ENCODE measurements around the gene NEIL3.

NEIL3 gene

DNA sequence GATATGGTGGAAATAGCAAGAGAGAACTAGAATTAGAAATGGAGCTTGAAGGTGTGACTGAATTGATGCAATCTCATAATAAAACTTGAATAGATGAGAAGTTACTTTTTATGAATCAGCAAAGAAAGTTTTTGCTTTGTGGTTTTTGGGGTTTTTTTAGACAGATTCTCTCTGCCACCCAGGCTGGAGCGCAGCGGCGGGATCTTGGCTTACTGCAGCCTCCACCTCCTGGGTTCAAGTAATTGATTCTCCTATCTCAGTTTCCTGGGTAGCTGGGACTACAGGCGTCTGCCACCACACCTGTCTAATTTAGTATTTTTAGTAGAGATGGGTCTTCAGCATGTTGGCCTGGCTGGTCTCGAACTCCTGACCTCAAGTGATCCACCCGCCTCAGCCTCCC lies 23.7 kb upstream of the NEIL3 start:
- Histone ChIP-seq H3K4me3 (ENCODE audit: low read length) (no peak overlapping the region), H3F3A (ENCODE audit: insufficient read depth, low read length) (no peaks in the 10 kb centered on the region), H3K9me2 (replicated peaks; ENCODE audit: insufficient read depth, low read length) (no peaks in the 10 kb centered on the region), H3K79me2 (ENCODE audit: low read length) (no peaks in the 10 kb centered on the region), H3K4me2 (ENCODE audit: low read depth, low read length) (no peak overlapping the region), H3K27ac (ENCODE audit: low read length) (no peak overlapping the region), H4K20me1 (ENCODE audit: insufficient read depth, low read length) (no peaks in the 10 kb centered on the region), H3K36me3 (replicated peaks; ENCODE audit: insufficient read depth, low read length) (no peaks in the 10 kb centered on the region), H2AFZ (ENCODE audit: low read length) (no peak overlapping the region), H3K4me1 (ENCODE audit: low read length) (no peaks in the 10 kb centered on the region), H3K27me3 (replicated peaks; ENCODE audit: insufficient read depth, low read length) (no peaks in the 10 kb centered on the region), H3K9me3 (replicated peaks; ENCODE audit: insufficient read depth, low read length) (no peaks in the 10 kb centered on the region), H3K9ac (ENCODE audit: low read length) (no peak overlapping the region)
- no peak for TF ChIP-seq EZH2 (optimal IDR thresholded peaks at IDR 0.05; ENCODE audit: low read depth, low read length)
- TF ChIP-seq CTCF (IDR thresholded peaks at IDR 0.05; ENCODE audit: low read length) = no peak
- no peak for TF ChIP-seq EZH2phosphoT487 (IDR thresholded peaks at IDR 0.05; ENCODE audit: low read length)
- DNase-seq = no peak

DNA sequence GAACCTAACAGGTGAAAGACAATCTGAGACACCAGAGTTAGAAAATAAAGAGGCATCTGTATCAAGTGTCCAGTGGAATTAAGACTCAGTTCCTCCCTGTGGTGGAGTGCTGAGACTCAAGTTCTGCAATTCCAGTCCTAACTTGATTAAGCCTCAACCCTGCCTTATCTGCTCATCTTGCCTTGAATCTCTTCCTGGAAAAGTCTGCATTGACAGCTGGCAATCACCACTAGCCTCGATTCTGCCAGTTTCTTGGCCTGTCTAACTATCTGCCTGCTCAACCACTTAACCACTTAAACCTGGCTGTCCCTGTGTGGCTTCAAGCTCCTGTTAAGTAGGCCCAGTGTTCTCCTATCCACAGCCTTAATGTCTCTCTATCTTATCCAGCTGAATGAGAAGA lies 22.4 kb upstream of the NEIL3 start:
- no peaks in the 10 kb centered on the region for H3K27me3 ChIP-seq (replicated peaks; ENCODE audit: insufficient read depth, low read length)
- no peak for TF ChIP-seq CTCF (IDR thresholded peaks at IDR 0.05; ENCODE audit: low read length)
- no peak for TF ChIP-seq EZH2 (optimal IDR thresholded peaks at IDR 0.05; ENCODE audit: low read depth, low read length)
- TF ChIP-seq EZH2phosphoT487 (IDR thresholded peaks at IDR 0.05; ENCODE audit: low read length) = no peak
- no peaks in the 10 kb centered on the region for H4K20me1 ChIP-seq (ENCODE audit: insufficient read depth, low read length)
- H3F3A ChIP-seq (ENCODE audit: insufficient read depth, low read length) = no peaks in the 10 kb centered on the region
- no peak overlapping the region for H3K9ac ChIP-seq (ENCODE audit: low read length)
- no peaks in the 10 kb centered on the region for H3K9me2 ChIP-seq (replicated peaks; ENCODE audit: insufficient read depth, low read length)
- no peaks in the 10 kb centered on the region for H3K9me3 ChIP-seq (replicated peaks; ENCODE audit: insufficient read depth, low read length)
- DNase-seq = no peak
- H3K27ac ChIP-seq (ENCODE audit: low read length) = no peak overlapping the region
- H3K36me3 ChIP-seq (replicated peaks; ENCODE audit: insufficient read depth, low read length) = no peaks in the 10 kb centered on the region
- no peaks in the 10 kb centered on the region for H3K4me1 ChIP-seq (ENCODE audit: low read length)
- H3K79me2 ChIP-seq (ENCODE audit: low read length) = no peaks in the 10 kb centered on the region
- no peak overlapping the region for H3K4me2 ChIP-seq (ENCODE audit: low read depth, low read length)
- H2AFZ ChIP-seq (ENCODE audit: low read length) = no peak overlapping the region
- no peak overlapping the region for H3K4me3 ChIP-seq (ENCODE audit: low read length)

GRCh38 chr4:177288335-177288734 lies 21.3 kb upstream of the NEIL3 start:
- Histone ChIP-seq H3K4me1 (ENCODE audit: low read length) (no peaks in the 10 kb centered on the region), H2AFZ (ENCODE audit: low read length) (no peak overlapping the region)
- TF ChIP-seq EZH2 (optimal IDR thresholded peaks at IDR 0.05; ENCODE audit: low read depth, low read length) (no peak), EZH2phosphoT487 (IDR thresholded peaks at IDR 0.05; ENCODE audit: low read length) (no peak), CTCF (IDR thresholded peaks at IDR 0.05; ENCODE audit: low read length) (no peak)

More at GRCh38 chr4:177288335-177288734, 21.3 kb upstream of the NEIL3 start:
- Histone ChIP-seq H3K9me2 (replicated peaks; ENCODE audit: insufficient read depth, low read length) (no peaks in the 10 kb centered on the region), H3F3A (ENCODE audit: insufficient read depth, low read length) (no peaks in the 10 kb centered on the region), H3K4me3 (ENCODE audit: low read length) (no peak overlapping the region), H3K36me3 (replicated peaks; ENCODE audit: insufficient read depth, low read length) (no peaks in the 10 kb centered on the region), H3K27ac (ENCODE audit: low read length) (no peak overlapping the region), H3K9me3 (replicated peaks; ENCODE audit: insufficient read depth, low read length) (no peaks in the 10 kb centered on the region), H4K20me1 (ENCODE audit: insufficient read depth, low read length) (no peaks in the 10 kb centered on the region), H3K4me2 (ENCODE audit: low read depth, low read length) (no peak overlapping the region), H3K9ac (ENCODE audit: low read length) (no peak overlapping the region), H3K27me3 (replicated peaks; ENCODE audit: insufficient read depth, low read length) (no peaks in the 10 kb centered on the region), H3K79me2 (ENCODE audit: low read length) (no peaks in the 10 kb centered on the region)
- DNase-seq = no peak

All from MM.1S (cell line).